SK-N-MC (cell line): ENCODE data around the gene TMEM52B.
"Not testable (repeated sequence)": the region's sequence is repeated elsewhere in the genome, so short reads cannot be mapped to it uniquely, and the experiment has no call there.

Source experiments
- DNase-seq: peaks from one replicate; pipeline ENCODE4 v3.0.0-alpha.2; 2011; ENCODE audit warnings: low read depth, low spot score
- H3K27ac ChIP-seq: fragments of 200-600 bp; sonication (generic); 2 replicates; pipeline ENCODE4 v1.5.1; 2016; ENCODE audit warnings: mixed run types
- H3K36me3 ChIP-seq: fragments of 200-600 bp; sonication (generic); 2 replicates; pipeline ENCODE4 v1.6.1; 2017; ENCODE audit warnings: antibody characterized with exemption, low read length, mixed read lengths; ENCODE audit not compliant: insufficient read depth
- H3K4me3 ChIP-seq: fragments of 200-600 bp; sonication (generic); 2 replicates; pipeline ENCODE4 v1.5.1; 2016
- H3K9ac ChIP-seq: fragments of 200-600 bp; sonication (generic); 2 replicates; pipeline ENCODE4 v1.8.0; 2017; ENCODE audit warnings: mixed run types, mixed read lengths; ENCODE audit not compliant: insufficient read length
- H3K9me3 ChIP-seq: fragments of 200-600 bp; sonication (generic); 2 replicates; pipeline ENCODE4 v1.6.1; 2017; ENCODE audit warnings: low read depth, mild to moderate bottlenecking, antibody characterized with exemption, low read length, moderate library complexity, mixed read lengths
- EZH2 ChIP-seq: fragments of 200-600 bp; sonication (generic); IDR thresholded peaks from one replicate; pipeline ENCODE4 v1.6.1; 2017; ENCODE audit warnings: antibody characterized with exemption
- FOXP2 ChIP-seq: optimal IDR thresholded peaks from 2 replicates; pipeline ENCODE3; 2011; ENCODE audit warnings: mild to moderate bottlenecking, moderate library complexity; ENCODE audit not compliant: insufficient read depth; ENCODE audit errors: extremely low read length, control extremely low read depth
- POLR2AphosphoS5 ChIP-seq: IDR thresholded peaks from 2 replicates; pipeline ENCODE4 v1.6.1; 2012; ENCODE audit warnings: mild to moderate bottlenecking, low read depth, low read length, borderline replicate concordance

Gene TMEM52B

GRCh38 chr12:10218021-10218420 lies 39.2 kb downstream of the TMEM52B start:
- H3K9ac ChIP-seq: no peak overlapping the region
- DNase-seq: no peak
- no peak for TF ChIP-seq FOXP2
- TF ChIP-seq EZH2: no peak
- no peak for TF ChIP-seq POLR2AphosphoS5
- H3K4me3 ChIP-seq: no peak overlapping the region
- no peak overlapping the region for H3K27ac ChIP-seq
- no peaks in the 10 kb centered on the region for H3K9me3 ChIP-seq
- peaks cover 33% of the 10 kb centered on the region for H3K36me3 ChIP-seq

- TF ChIP-seq FOXP2: no peak
- TF ChIP-seq EZH2: no peak
- TF ChIP-seq POLR2AphosphoS5: no peak
- H3K4me3 ChIP-seq: no peak overlapping the region
- peaks cover 45% of the 10 kb centered on the region for H3K36me3 ChIP-seq
- H3K9me3 ChIP-seq: no peaks in the 10 kb centered on the region
- no peak overlapping the region for H3K27ac ChIP-seq
- no peak for DNase-seq
- no peak overlapping the region for H3K9ac ChIP-seq
Measured at GRCh38 chr12:10220398-10221077, 41.7 kb downstream of the TMEM52B start.

GRCh38 chr12:10221846-10222245 lies 43.0 kb downstream of the TMEM52B start:
- Histone ChIP-seq H3K9ac (no peak overlapping the region), H3K36me3 (peaks cover 45% of the 10 kb centered on the region), H3K4me3 (no peak overlapping the region), H3K27ac (no peak overlapping the region), H3K9me3 (no peaks in the 10 kb centered on the region)
- no peak for DNase-seq
- TF ChIP-seq FOXP2 (no peak), EZH2 (no peak), POLR2AphosphoS5 (no peak)

- no peak for DNase-seq
- H3K36me3 ChIP-seq: peaks cover 45% of the 10 kb centered on the region
Measured at GRCh38 chr12:10223208-10223607, 44.4 kb downstream of the TMEM52B start.

GRCh38 chr12:10225426-10225825 lies 46.6 kb downstream of the TMEM52B start:
- not testable (repeated sequence) for H3K9me3 ChIP-seq, H3K4me3 ChIP-seq, H3K27ac ChIP-seq, DNase-seq, H3K9ac ChIP-seq
- peaks cover 37% of the 10 kb centered on the region for H3K36me3 ChIP-seq

More at GRCh38 chr12:10223208-10223607, 44.4 kb downstream of the TMEM52B start:
- no peaks in the 10 kb centered on the region for H3K9me3 ChIP-seq
- H3K27ac ChIP-seq: no peak overlapping the region
- no peak overlapping the region for H3K9ac ChIP-seq
- TF ChIP-seq EZH2 (no peak), POLR2AphosphoS5 (no peak), FOXP2 (no peak)
- no peak overlapping the region for H3K4me3 ChIP-seq

- Histone ChIP-seq H3K36me3 (peaks cover 31% of the 10 kb centered on the region), H3K4me3 (no peak overlapping the region), H3K9ac (no peak overlapping the region), H3K27ac (no peak overlapping the region), H3K9me3 (no peaks in the 10 kb centered on the region)
- no peak for DNase-seq
- TF ChIP-seq FOXP2 (no peak), EZH2 (no peak), POLR2AphosphoS5 (no peak)
Measured at GRCh38 chr12:10226086-10226485, 47.3 kb downstream of the TMEM52B start.

GRCh38 chr12:10226731-10227130 lies 47.9 kb downstream of the TMEM52B start:
- Histone ChIP-seq H3K9me3 (no peaks in the 10 kb centered on the region), H3K4me3 (no peak overlapping the region), H3K36me3 (peaks cover 25% of the 10 kb centered on the region), H3K27ac (no peak overlapping the region), H3K9ac (no peak overlapping the region)
- no peak for DNase-seq
- TF ChIP-seq FOXP2: no peak
- TF ChIP-seq POLR2AphosphoS5: no peak
- no peak for TF ChIP-seq EZH2

GRCh38 chr12:10227648-10228047 lies 48.8 kb downstream of the TMEM52B start:
- Histone ChIP-seq H3K9ac (no peak overlapping the region), H3K36me3 (peaks cover 16% of the 10 kb centered on the region), H3K27ac (no peak overlapping the region), H3K4me3 (no peak overlapping the region), H3K9me3 (no peaks in the 10 kb centered on the region)
- no peak for DNase-seq
- TF ChIP-seq FOXP2: no peak
- no peak for TF ChIP-seq POLR2AphosphoS5
- TF ChIP-seq EZH2: no peak

GRCh38 chr12:10234562-10234961 lies 55.7 kb downstream of the TMEM52B start:
- no peak for DNase-seq
- no peak for TF ChIP-seq FOXP2
- TF ChIP-seq EZH2: no peak
- Histone ChIP-seq H3K4me3 (no peak overlapping the region), H3K9me3 (no peaks in the 10 kb centered on the region), H3K27ac (no peak overlapping the region), H3K9ac (no peak overlapping the region), H3K36me3 (no peaks in the 10 kb centered on the region)
